Esophagus (tissue), 2 donors: Measurements from ENCODE around the gene PICALM. TPM values are rescaled to one million over a fixed set of nuclear protein-coding genes. Genes with fewer than 3 reads are reported as not detected.
A peak's percentile ranks its signal among the peaks of the same experiment; 100 is the strongest.
"Not testable (repeated sequence)": the region's sequence is repeated elsewhere in the genome, so short reads cannot be mapped to it uniquely, and the experiment has no call there.

Source experiments
- H3K27ac ChIP-seq, 2 donors: one replicate each; pipeline ENCODE4 v1.5.1; 2013; ENCODE audit warnings: low read depth in 2 of 2, mild to moderate bottlenecking in 2 of 2, inconsistent platforms in 1 of 2, low read length in 1 of 2, moderate library complexity in 1 of 2
- H3K27me3 ChIP-seq, 2 donors: one replicate each; pipeline ENCODE4 v1.6.1; 2013; ENCODE audit warnings: low read length in 2 of 2, control low read depth in 1 of 2, mild to moderate bottlenecking in 1 of 2; ENCODE audit not compliant: insufficient read depth in 2 of 2, control insufficient read depth in 1 of 2
- H3K36me3 ChIP-seq, 2 donors: one replicate each; pipeline ENCODE4 v1.6.1; 2013; ENCODE audit warnings: low read length in 1 of 2; ENCODE audit not compliant: control insufficient read depth in 2 of 2, insufficient read depth in 2 of 2
- H3K4me1 ChIP-seq, 2 donors: one replicate each; pipeline ENCODE4 v1.6.1; 2013; ENCODE audit warnings: low read length in 1 of 2; ENCODE audit not compliant: control insufficient read depth in 2 of 2, insufficient read depth in 2 of 2
- H3K4me3 ChIP-seq, 2 donors: one replicate each; pipeline ENCODE4 v1.5.1; 2013; ENCODE audit warnings: low read length in 2 of 2, mild to moderate bottlenecking in 2 of 2, low read depth in 1 of 2, moderate library complexity in 1 of 2
- H3K9me3 ChIP-seq, 2 donors: one replicate each; pipeline ENCODE4 v1.6.1; 2013; ENCODE audit warnings: mild to moderate bottlenecking in 2 of 2, low read depth in 1 of 2, low read length in 1 of 2, moderate library complexity in 1 of 2; ENCODE audit not compliant: control insufficient read depth in 2 of 2, insufficient read depth in 1 of 2
- WGBS, 2 donors: extraction: QIAGEN DNeasy Blood & Tissue Kit; methylation state at CpG; one replicate each; pipeline ENCODE4 v1.1.7; 2013; 5-methylcytosine and 5-hydroxymethylcytosine counted together
- polyA plus RNA-seq, 2 donors: library from polyadenylated mRNA; stranded (reverse); fragments of 200-250 nt; gene quantifications; one replicate each; pipeline ENCODE4 v1.2.3, GENCODE V29; 2013
- donor health status: healthy with polysubstance abuse.
- donor health status: Bipolar disorder and iron deficiency.

PICALM gene
- polyA plus RNA-seq, 2 donors: 60.9 to 61.1 TPM

- H3K27ac ChIP-seq, H3K36me3 ChIP-seq, H3K9me3 ChIP-seq, H3K27me3 ChIP-seq, H3K4me3 ChIP-seq, H3K4me1 ChIP-seq: not testable (repeated sequence)
- WGBS, 2 donors: 97 to 98% methylated on average over 2 of the region's 2 CpGs
These were observed 18.8 kb upstream of the PICALM start for GRCh38 chr11:86087688-86088087.

GRCh38 chr11:86087256-86087655, 18.4 kb upstream of the PICALM start:
- 57 to 62% methylated on average over 2 of the region's 2 CpGs for WGBS, 2 donors
- H3K9me3 ChIP-seq: no peaks in the 10 kb centered on the region
- H3K27ac ChIP-seq: no peak overlapping the region

GRCh38 chr11:86081455-86081854, 12.6 kb upstream of the PICALM start:
- Histone ChIP-seq H3K4me3 (no peak overlapping the region), H3K27ac (no peak overlapping the region), H3K36me3 (no peaks in the 10 kb centered on the region), H3K4me1 (no peaks in the 10 kb centered on the region), H3K9me3 (no peaks in the 10 kb centered on the region), H3K27me3 (no peaks in the 10 kb centered on the region)
- WGBS, 2 donors: 91 to 94% methylated on average over 3 of the region's 3 CpGs

More at GRCh38 chr11:86087256-86087655, 18.4 kb upstream of the PICALM start:
- Histone ChIP-seq H3K27me3 (no peaks in the 10 kb centered on the region), H3K36me3 (no peaks in the 10 kb centered on the region), H3K4me1 (no peaks in the 10 kb centered on the region), H3K4me3 (no peak overlapping the region)

- Histone ChIP-seq H3K27ac (no peak overlapping the region), H3K4me1 (no peaks in the 10 kb centered on the region), H3K27me3 (no peaks in the 10 kb centered on the region), H3K9me3 (no peaks in the 10 kb centered on the region), H3K36me3 (no peaks in the 10 kb centered on the region), H3K4me3 (no peak overlapping the region)
- WGBS, 2 donors: 85 to 88% methylated on average over 3 of the region's 3 CpGs
These were observed 10.5 kb upstream of the PICALM start for GRCh38 chr11:86079421-86079820.

GRCh38 chr11:86073948-86074347, 5.1 kb upstream of the PICALM start:
- 88 to 92% methylated on average over 2 of the region's 2 CpGs for WGBS, 2 donors
- Histone ChIP-seq H3K4me1 (no peaks in the 10 kb centered on the region), H3K27me3 (no peaks in the 10 kb centered on the region), H3K27ac (no peak overlapping the region), H3K36me3 (no peaks in the 10 kb centered on the region), H3K4me3 (no peak overlapping the region), H3K9me3 (no peaks in the 10 kb centered on the region)

- Histone ChIP-seq H3K27ac (no peak overlapping the region), H3K4me1 (no peaks in the 10 kb centered on the region), H3K9me3 (no peaks in the 10 kb centered on the region), H3K27me3 (no peaks in the 10 kb centered on the region), H3K36me3 (no peaks in the 10 kb centered on the region), H3K4me3 (no peak overlapping the region)
- 94 to 96% methylated on average over 5 of the region's 5 CpGs for WGBS, 2 donors
These were observed 3.3 kb upstream of the PICALM start for GRCh38 chr11:86072211-86072610.

GRCh38 chr11:86070142-86071056, 1.5 kb upstream of the PICALM start:
- no peaks in the 10 kb centered on the region for H3K4me1 ChIP-seq
- no peak overlapping the region for H3K4me3 ChIP-seq
- H3K36me3 ChIP-seq: no peaks in the 10 kb centered on the region
- H3K27ac ChIP-seq: peak overlapping the region; percentile 96 to 97
- no peaks in the 10 kb centered on the region for H3K27me3 ChIP-seq
- H3K9me3 ChIP-seq: no peaks in the 10 kb centered on the region
- 72 to 78% methylated on average over 2 of the region's 2 CpGs for WGBS, 2 donors

GRCh38 chr11:86069408-86070101, 671 bp upstream of the PICALM start:
- WGBS, 2 donors: 7 to 10% methylated on average over 14 of the region's 14 CpGs
- Histone ChIP-seq H3K9me3 (no peaks in the 10 kb centered on the region), H3K4me3 (peak overlapping the region; percentile 42), H3K27me3 (no peaks in the 10 kb centered on the region), H3K27ac (peak overlapping the region; percentile 96 to 97), H3K4me1 (no peaks in the 10 kb centered on the region), H3K36me3 (no peaks in the 10 kb centered on the region)

- Histone ChIP-seq H3K27me3 (no peaks in the 10 kb centered on the region), H3K4me1 (no peaks in the 10 kb centered on the region), H3K4me3 (peak overlapping the region; percentile 83 to 92), H3K27ac (peak overlapping the region; percentile 95 to 98), H3K9me3 (no peaks in the 10 kb centered on the region), H3K36me3 (no peaks in the 10 kb centered on the region)
- 1% methylated on average over 46 to 47 of the region's 47 CpGs for whole genome bisulfite sequencing, 2 donors
These were observed 579 bp downstream of the PICALM start for GRCh38 chr11:86068138-86068871.
